Dedifferentiated amniotic fluid mesenchymal stem cell (primary cell): Measurements from ENCODE around the gene EID1.
"Not testable (repeated sequence)": the region's sequence is repeated elsewhere in the genome, so short reads cannot be mapped to it uniquely, and the experiment has no call there.

Experiments
- DNase-seq: peaks from one replicate; pipeline ENCODE4 v3.0.0-alpha.2; 2016; ENCODE audit errors: extremely low spot score

The EID1 gene

DNA sequence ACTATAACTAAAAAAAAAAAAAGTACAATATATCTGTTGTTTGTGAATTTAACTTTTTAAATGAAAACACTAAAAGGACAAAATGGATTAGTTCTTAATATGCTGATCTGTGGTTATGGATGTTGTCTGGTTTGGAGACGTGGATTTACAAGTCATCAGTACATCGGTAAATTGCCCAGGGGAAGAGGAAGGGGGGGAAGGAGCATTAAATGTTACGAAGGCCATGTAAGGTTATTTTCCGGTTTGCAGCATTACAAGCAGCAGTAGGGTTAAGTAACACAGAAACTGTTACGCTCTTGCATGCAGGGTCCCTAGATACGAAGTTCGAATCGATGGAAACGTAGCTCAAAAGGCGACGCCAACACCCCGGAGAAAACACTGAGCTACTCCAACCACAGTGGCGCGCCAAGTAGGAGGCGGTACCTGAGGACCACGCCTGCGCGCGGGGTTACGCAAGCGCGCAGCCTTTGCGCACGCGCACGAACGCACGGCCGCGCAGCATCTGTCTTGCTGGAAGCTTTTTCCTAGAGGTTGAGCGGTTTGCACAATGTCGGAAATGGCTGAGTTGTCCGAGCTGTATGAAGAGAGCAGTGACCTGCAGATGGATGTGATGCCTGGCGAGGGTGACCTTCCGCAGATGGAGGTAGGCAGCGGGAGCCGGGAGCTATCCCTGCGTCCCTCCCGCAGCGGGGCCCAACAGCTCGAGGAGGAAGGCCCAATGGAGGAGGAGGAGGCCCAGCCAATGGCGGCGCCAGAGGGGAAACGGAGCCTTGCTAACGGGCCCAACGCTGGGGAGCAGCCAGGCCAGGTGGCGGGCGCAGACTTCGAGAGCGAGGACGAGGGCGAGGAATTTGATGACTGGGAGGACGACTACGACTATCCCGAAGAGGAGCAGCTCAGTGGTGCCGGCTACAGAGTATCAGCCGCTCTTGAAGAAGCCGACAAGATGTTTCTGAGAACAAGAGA lies at the start of gene EID1:
TSS of gene EID1 (plus strand) at position 505 of the 966 bp plus-strand sequence. CDS start at position 548, 43 bp downstream.
- DNase-seq, result peak; percentile 93

- DNase-seq, result no peak
Observed at GRCh38 chr15:48828471-48828870, 49.5 kb upstream of the EID1 start.

DNA sequence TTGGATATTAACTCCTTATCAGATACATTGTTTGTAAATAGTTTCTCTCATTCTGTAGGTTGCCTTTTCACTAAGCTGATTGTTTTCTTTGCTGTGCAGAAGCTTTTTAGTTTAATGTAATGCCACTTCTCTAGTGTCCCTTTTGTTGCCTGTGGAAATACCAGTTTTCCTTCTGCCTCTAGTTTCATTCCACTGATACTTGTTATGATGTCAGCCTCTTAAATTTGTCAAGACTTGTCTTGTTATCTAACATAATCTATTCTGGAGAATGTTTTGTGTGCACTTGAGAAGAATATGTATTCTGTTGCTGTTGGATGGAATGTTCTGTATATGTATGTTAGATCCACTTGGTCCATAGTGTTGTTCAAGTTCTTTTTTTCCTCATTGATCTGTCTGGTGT lies 49.0 kb upstream of the EID1 start:
- DNase-seq, result no peak

DNA sequence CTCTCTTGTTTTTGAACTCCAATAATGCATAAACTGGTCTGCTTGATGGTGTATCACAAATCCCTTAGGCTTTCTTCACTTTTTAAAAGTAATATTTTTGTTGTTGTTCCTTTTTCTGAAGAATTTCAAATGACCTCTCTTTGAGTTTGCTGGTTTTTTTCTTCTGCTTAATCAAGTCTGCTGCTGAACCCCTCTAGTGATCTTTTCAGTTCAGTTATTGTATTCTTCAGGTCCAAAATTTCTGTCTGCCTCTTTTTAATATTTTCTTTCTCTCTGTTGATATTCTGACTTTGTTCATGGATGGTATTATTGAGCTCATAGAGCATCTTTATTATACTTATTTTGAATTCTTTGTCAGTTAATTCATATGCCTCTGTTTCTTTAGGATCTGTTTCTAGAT lies 45.3 kb upstream of the EID1 start:
- no peak for DNase-seq

DNA sequence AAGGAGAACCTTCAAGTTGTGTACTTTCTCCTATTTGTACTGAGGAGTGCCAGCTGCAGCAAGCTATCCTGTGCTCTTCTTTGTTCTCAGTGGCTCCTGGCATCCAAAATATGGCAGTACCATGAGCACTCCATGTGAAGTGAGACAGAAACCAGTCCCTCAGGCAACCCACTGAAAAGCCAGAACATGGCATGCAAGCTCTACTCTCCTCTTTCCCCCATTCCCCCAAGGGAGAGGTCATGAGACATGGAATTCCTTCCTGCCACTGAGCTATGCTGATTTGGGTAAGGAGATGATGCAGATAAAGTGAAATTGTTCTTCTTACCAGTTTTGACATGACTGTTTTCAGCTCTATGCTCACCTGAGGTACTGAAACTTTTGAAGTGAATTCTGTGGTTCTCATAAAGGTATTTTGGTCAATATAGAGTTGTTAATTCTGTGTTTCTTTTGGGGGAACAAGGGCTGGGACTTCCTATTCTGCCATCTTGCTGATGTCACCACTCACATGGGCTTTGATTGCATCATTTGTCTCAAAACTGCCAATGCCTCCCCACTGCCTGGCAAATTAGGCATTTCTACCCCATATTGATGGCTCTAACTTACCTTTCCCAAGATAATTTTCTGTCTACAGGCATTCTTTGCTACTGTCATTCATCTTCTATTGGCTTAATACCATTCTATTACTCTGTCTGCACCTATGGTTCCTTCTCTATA lies 44.3 kb upstream of the EID1 start:
- DNase-seq, result no peak

- no peak for DNase-seq
Observed at GRCh38 chr15:48834756-48835155, 43.2 kb upstream of the EID1 start.

- no peak for DNase-seq
Observed at GRCh38 chr15:48842501-48842900, 35.4 kb upstream of the EID1 start.

GRCh38 chr15:48845123-48845522 lies 32.8 kb upstream of the EID1 start:
- no peak for DNase-seq

- no peak for DNase-seq
Observed at GRCh38 chr15:48850648-48851047, 27.3 kb upstream of the EID1 start.

DNA sequence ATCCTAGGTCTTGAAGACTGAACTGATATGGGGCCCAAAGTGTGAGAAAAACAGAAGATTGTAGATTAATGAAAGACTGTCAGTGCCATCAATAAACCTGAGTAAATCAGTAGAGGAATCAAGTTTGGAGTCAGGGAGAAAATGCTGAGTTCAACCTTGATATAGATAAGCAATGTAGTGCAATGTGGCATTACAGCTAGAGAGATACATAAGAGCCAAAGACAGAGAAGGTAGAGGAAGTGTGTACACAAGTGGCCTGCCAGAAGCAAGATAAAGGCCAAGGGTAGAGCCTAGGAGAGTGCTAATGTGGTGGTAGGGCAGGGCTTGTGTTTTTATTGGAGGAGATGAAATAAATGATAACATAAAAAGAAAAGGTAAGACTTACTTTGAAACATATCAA lies 26.0 kb upstream of the EID1 start:
- no peak for DNase-seq

DNA sequence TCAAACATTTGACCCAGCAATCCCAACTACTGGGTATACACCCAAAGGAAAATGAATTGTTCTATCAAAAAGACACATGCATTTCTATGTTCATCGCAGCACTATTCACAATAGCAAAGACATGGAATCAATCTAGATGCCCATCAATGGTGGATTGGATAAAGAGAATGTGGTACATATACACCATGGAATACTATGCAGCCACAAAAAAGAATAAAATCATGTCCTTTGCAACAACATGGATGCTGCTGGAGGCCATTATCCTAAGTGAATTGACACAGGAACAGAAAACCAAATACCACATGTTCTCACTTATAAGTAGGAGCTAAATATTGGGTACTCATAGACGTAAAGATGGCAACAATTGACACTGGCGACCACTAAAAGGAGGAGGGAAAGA lies 23.5 kb upstream of the EID1 start:
- DNase-seq, result not testable (repeated sequence)

GRCh38 chr15:48855501-48856440 lies 22.2 kb upstream of the EID1 start:
- peak; percentile 57 for DNase-seq

DNA sequence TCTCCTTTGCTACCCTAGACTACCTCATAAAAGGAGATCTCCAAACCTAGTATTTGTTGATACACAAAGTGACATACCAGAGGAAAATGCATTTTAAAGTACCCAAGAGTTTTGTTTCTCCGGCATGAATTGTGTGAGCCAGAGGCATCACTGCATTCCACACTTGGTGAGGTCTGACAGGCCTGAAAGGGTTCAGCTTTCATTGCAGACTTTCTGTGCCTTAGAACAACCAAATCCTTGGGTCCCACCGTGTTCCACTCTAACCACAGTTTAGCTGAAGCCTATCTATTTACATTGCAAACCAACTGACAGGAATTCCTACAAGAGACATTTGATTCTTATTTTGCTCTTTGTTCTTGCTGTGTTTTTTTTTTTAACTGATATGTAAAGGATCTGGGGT lies 21.0 kb upstream of the EID1 start:
- DNase-seq, result peak; percentile 42

GRCh38 chr15:48858401-48858800 lies 19.5 kb upstream of the EID1 start:
- DNase-seq, result no peak

GRCh38 chr15:48859426-48859825 lies 18.5 kb upstream of the EID1 start:
- DNase-seq, result no peak

DNA sequence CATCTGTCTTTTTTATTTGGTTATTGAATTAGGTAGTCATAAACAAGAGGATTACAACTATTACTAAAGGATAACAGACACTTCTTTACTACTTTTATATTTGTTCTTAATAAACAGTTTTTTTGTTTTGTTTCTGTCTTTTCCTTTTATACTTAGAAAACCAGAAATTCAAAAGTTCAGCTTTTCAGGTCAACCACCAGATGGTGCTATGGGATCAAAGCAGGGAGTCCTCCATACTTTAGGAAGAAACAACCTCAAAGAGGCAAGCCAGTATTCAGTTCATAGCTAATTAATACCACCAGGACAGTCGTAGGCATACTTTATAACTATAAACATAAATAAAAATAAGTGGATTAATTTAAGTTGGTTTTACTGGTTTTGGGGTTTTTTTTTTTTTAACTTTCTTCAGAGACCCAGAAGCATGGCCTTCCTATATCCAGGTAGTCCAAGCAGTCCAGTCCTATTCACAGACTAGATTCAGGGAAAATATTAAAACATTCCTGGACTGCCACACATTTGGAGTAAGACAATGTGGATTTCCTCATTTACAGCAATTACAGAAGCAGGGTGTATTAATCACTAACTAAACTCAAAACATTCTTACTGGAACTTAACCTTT lies 16.0 kb upstream of the EID1 start:
- DNase-seq, result peak; percentile 80

- no peak for DNase-seq
Observed at GRCh38 chr15:48862705-48863104, 15.2 kb upstream of the EID1 start.

DNA sequence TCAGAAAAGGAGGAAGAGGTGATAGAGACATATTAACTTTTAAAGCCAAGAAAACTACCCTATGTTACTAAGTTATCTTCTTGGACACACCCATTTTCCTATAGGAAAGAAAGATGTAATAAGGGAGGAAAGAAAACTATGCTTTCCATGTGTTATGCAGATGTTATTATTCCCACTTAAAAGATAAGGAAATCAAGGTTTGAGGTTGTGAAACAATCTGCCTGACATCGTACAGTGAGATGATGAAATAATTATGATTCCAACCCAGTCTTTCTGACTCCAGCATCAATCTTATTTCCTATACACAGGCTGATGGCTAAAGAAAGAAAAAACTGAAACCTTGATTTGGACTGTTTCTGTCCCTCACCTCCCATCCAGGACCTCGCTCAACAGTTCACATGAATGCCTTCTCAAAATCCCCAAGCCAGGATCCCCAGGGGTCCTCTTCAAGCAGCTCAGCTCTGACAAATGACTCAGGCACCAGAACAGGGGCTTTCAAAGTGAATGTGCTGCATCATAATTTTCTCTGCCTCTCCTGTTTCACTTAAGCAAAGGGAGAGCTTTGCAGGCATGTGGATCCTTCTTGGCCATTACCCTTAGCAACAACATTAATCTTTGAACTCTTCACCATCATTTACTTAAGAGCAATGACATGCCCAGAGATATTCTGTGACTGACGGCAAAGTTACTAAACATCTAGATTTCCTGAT lies 12.4 kb upstream of the EID1 start:
- DNase-seq, result peak; percentile 43

GRCh38 chr15:48866141-48866563 lies 11.8 kb upstream of the EID1 start:
- no peak for DNase-seq

DNA sequence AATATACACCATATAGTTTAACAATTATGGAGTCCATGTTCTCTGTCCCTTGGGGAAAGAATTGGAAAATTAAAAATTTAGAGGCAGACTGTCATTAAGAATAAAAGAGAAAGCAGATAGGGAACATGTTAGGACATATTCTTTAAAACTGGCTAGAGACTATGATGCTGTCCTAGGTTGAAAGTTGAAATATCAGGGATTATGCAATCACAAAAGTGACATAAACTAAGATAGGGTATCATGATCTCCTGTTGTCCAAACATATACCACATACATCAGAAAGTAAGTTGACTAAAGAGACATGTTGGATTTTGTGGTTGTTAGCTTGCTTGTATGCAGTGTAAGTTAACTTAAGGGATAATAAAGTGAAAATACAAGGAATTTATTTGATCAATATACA lies 9.9 kb upstream of the EID1 start:
- DNase-seq, result no peak

DNA sequence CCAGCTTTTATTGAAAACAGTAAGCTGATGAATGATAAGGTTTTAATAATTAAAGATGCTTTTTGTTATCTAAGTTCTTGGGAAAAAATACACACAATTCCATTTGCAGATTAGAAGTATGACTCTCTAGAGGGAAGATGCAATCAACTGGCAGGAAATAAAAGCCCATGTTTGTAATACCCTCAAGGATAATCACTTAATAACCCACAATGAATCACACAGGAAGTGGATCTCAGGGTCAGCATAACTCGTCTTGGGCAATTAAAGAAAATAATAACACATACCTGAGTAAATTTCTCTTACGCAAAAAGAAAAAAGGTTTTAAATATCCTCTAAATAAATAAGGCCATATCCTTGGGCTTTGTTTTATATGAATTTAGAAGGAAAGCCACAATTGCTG lies 9.4 kb upstream of the EID1 start:
- DNase-seq, result peak; percentile 31
